GM19372 (cell line): ENCODE results near the gene BMAL2.

ENCODE experiments used
- ATAC-seq: cut with Tn5 transposase; IDR thresholded peaks from one replicate; pipeline ENCODE4 v1.9.1; 2021; ENCODE audit warnings: mild to moderate bottlenecking, low read depth, moderate library complexity; ENCODE audit not compliant: unreplicated experiment

The BMAL2 gene

GRCh38 chr12:27319409-27319808 lies 13.2 kb upstream of the BMAL2 start:
- no peak for ATAC-seq

GRCh38 chr12:27319848-27320247 lies 12.8 kb upstream of the BMAL2 start:
- no peak for ATAC-seq

GRCh38 chr12:27324530-27324929 lies 8.1 kb upstream of the BMAL2 start:
- no peak for ATAC-seq

- ATAC-seq: no peak
Measured at GRCh38 chr12:27330846-27331245, 1.8 kb upstream of the BMAL2 start.

GRCh38 chr12:27331291-27331926 lies 1.2 kb upstream of the BMAL2 start:
- ATAC-seq: peak; percentile 29

- no peak for ATAC-seq
Measured at GRCh38 chr12:27331927-27332324, 710 bp upstream of the BMAL2 start.

GRCh38 chr12:27332407-27332713 lies 276 bp upstream of the BMAL2 start:
- ATAC-seq: no peak

- peak; percentile 21 for ATAC-seq
Measured at GRCh38 chr12:27333403-27334009, 870 bp downstream of the BMAL2 start.

- no peak for ATAC-seq
Measured at GRCh38 chr12:27334042-27334720, 1.5 kb downstream of the BMAL2 start.

- ATAC-seq: no peak
Measured at GRCh38 chr12:27334721-27335082, 2.1 kb downstream of the BMAL2 start.

- no peak for ATAC-seq
Measured at GRCh38 chr12:27335364-27336281, 3.0 kb downstream of the BMAL2 start.

GRCh38 chr12:27336282-27336653 lies 3.6 kb downstream of the BMAL2 start:
- ATAC-seq: no peak

GRCh38 chr12:27337376-27337775 lies 4.7 kb downstream of the BMAL2 start:
- no peak for ATAC-seq

GRCh38 chr12:27338473-27338872 lies 5.8 kb downstream of the BMAL2 start:
- no peak for ATAC-seq

- ATAC-seq: no peak
Measured at GRCh38 chr12:27340971-27341370, 8.3 kb downstream of the BMAL2 start.

- ATAC-seq: no peak
Measured at GRCh38 chr12:27342536-27342935, 9.9 kb downstream of the BMAL2 start.

GRCh38 chr12:27343255-27344000 lies 10.8 kb downstream of the BMAL2 start:
- ATAC-seq: no peak

GRCh38 chr12:27344246-27344645 lies 11.6 kb downstream of the BMAL2 start:
- no peak for ATAC-seq

GRCh38 chr12:27344760-27345159 lies 12.1 kb downstream of the BMAL2 start:
- no peak for ATAC-seq

- no peak for ATAC-seq
Measured at GRCh38 chr12:27345376-27345775, 12.7 kb downstream of the BMAL2 start.

GRCh38 chr12:27347779-27348178 lies 15.1 kb downstream of the BMAL2 start:
- no peak for ATAC-seq
